Peyer's patch (tissue), 4 donors: ENCODE measurements around the gene PSAP. TPM values are rescaled to one million over a fixed set of nuclear protein-coding genes. Genes with fewer than 3 reads are reported as not detected.

Experiments used
- DNase-seq, 3 donors: peaks; one replicate each; pipeline ENCODE4 v3.0.0-alpha.2; 2017 to 2019
- H3K27ac ChIP-seq, 4 donors: fragments of 200-600 bp; sonication (generic); one replicate each; pipeline ENCODE4 v1.5.1; 2016 to 2019
- H3K27me3 ChIP-seq, 2 donors: fragments of 200-600 bp; sonication (generic); one replicate each; pipeline ENCODE4 v1.5.1; 2019
- H3K36me3 ChIP-seq, 3 donors: fragments of 200-600 bp; sonication (generic); one replicate each; pipeline ENCODE4 v1.5.1; 2016 to 2019
- H3K4me1 ChIP-seq, 4 donors: fragments of 200-600 bp; sonication (generic); one replicate each; pipeline ENCODE4 v1.5.1; 2016 to 2019
- H3K4me3 ChIP-seq, 4 donors: fragments of 200-600 bp; sonication (generic); 1 replicate in 3 of 4; 2 replicates in 1 of 4; pipeline ENCODE4 v1.5.1; 2016 to 2019; ENCODE audit warnings: mild to moderate bottlenecking in 1 of 4
- H3K9me3 ChIP-seq, 4 donors: fragments of 200-600 bp; sonication (generic); one replicate each; pipeline ENCODE4 v1.5.1; 2016 to 2019; ENCODE audit warnings: mild to moderate bottlenecking in 1 of 4
- CTCF ChIP-seq, 6 experiments: fragments of 450-650 bp in 4 of 6; fragments of 200-600 bp in 2 of 6; sonication (generic) in 1 of 6; IDR thresholded peaks; one replicate each; pipeline ENCODE4 v1.5.1; 2017 to 2019; ENCODE audit warnings: antibody characterized with exemption in 6 of 6, mild to moderate bottlenecking in 3 of 6, moderate library complexity in 1 of 6
- POLR2A ChIP-seq, 2 donors: fragments of 450-650 bp; IDR thresholded peaks; one replicate each; pipeline ENCODE4 v1.5.1; 2017; ENCODE audit warnings: antibody characterized with exemption in 2 of 2, mild to moderate bottlenecking in 2 of 2, moderate library complexity in 2 of 2
- total RNA-seq, 4 donors: library from RNA; depleted of rRNA; stranded (reverse); fragments of >200 nt; gene quantifications; one replicate each; pipeline ENCODE4 v1.1.0, GENCODE V29; 2016

PSAP gene
- total RNA-seq, 4 donors from 2014 or later = 193 to 647 (median 491) TPM

- TF ChIP-seq CTCF (IDR thresholded peaks at IDR 0.05) (no peak), POLR2A (IDR thresholded peaks at IDR 0.05) (no peak)
- peak in 1 of 3 donors; percentile 13 for DNase-seq
- Histone ChIP-seq H3K9me3 (no peaks in the 10 kb centered on the region), H3K27ac (no peak overlapping the region), H3K27me3 (no peaks in the 10 kb centered on the region), H3K4me1 (peaks cover 0 to 10% (median 3%) of the 10 kb centered on the region in 4 donors), H3K4me3 (no peak overlapping the region), H3K36me3 (no peaks in the 10 kb centered on the region)
These were observed 13.9 kb upstream of the PSAP start for GRCh38 chr10:71864911-71865361.

- Histone ChIP-seq H3K27me3 (no peaks in the 10 kb centered on the region), H3K27ac (no peak overlapping the region), H3K4me3 (no peak overlapping the region), H3K36me3 (no peaks in the 10 kb centered on the region), H3K4me1 (peaks cover 0 to 10% (median 4%) of the 10 kb centered on the region in 4 donors), H3K9me3 (no peaks in the 10 kb centered on the region)
- TF ChIP-seq CTCF (IDR thresholded peaks at IDR 0.05) (no peak), POLR2A (IDR thresholded peaks at IDR 0.05) (no peak)
- DNase-seq = no peak
These were observed 12.2 kb upstream of the PSAP start for GRCh38 chr10:71863203-71863602.

- Histone ChIP-seq H3K4me1 (peaks cover 0 to 10% (median 4%) of the 10 kb centered on the region in 4 donors), H3K27ac (peak overlapping the region; percentile 53 to 81 (median 74)), H3K4me3 (no peak overlapping the region), H3K36me3 (no peaks in the 10 kb centered on the region), H3K27me3 (no peaks in the 10 kb centered on the region), H3K9me3 (no peaks in the 10 kb centered on the region)
- TF ChIP-seq CTCF (IDR thresholded peaks at IDR 0.05) (no peak), POLR2A (IDR thresholded peaks at IDR 0.05) (no peak)
- peak; percentile 56 to 92 (median 69) for DNase-seq
These were observed 9.4 kb upstream of the PSAP start for GRCh38 chr10:71860243-71861029.

GRCh38 chr10:71857934-71858890, 7.2 kb upstream of the PSAP start:
- peak in 1 of 3 donors; percentile 31 for DNase-seq
- Histone ChIP-seq H3K27me3 (no peaks in the 10 kb centered on the region), H3K4me3 (no peak overlapping the region), H3K36me3 (no peaks in the 10 kb centered on the region), H3K27ac (no peak overlapping the region), H3K9me3 (no peaks in the 10 kb centered on the region), H3K4me1 (peaks cover 0 to 10% (median 4%) of the 10 kb centered on the region in 4 donors)
- TF ChIP-seq CTCF (IDR thresholded peaks at IDR 0.05) = no peak
- no peak for TF ChIP-seq POLR2A (IDR thresholded peaks at IDR 0.05)

GRCh38 chr10:71856619-71857018, 5.6 kb upstream of the PSAP start:
- no peaks in the 10 kb centered on the region for H3K9me3 ChIP-seq
- TF ChIP-seq POLR2A (IDR thresholded peaks at IDR 0.05) = no peak
- TF ChIP-seq CTCF (IDR thresholded peaks at IDR 0.05) = no peak
- H3K4me3 ChIP-seq = no peak overlapping the region
- no peak for DNase-seq
- peaks cover 0 to 18% (median 7%) of the 10 kb centered on the region in 4 donors for H3K4me1 ChIP-seq
- H3K36me3 ChIP-seq = no peaks in the 10 kb centered on the region
- H3K27ac ChIP-seq = no peak overlapping the region
- no peaks in the 10 kb centered on the region for H3K27me3 ChIP-seq
